HTR-8/SVneo (cell line): ENCODE results near the gene RGS7.
"Not testable (repeated sequence)": the region's sequence is repeated elsewhere in the genome, so short reads cannot be mapped to it uniquely, and the experiment has no call there.

Experiments
- DNase-seq: peaks from one replicate; pipeline ENCODE4 v3.0.0; 2011; ENCODE audit warnings: low spot score, mixed read lengths; ENCODE audit not compliant: insufficient read length
- FAIRE-seq: peaks from 2 replicates; lab custom pipeline; 2011; peaks lifted over from hg19 to GRCh38; lab: Jason Lieb, UNC

Gene RGS7

DNA sequence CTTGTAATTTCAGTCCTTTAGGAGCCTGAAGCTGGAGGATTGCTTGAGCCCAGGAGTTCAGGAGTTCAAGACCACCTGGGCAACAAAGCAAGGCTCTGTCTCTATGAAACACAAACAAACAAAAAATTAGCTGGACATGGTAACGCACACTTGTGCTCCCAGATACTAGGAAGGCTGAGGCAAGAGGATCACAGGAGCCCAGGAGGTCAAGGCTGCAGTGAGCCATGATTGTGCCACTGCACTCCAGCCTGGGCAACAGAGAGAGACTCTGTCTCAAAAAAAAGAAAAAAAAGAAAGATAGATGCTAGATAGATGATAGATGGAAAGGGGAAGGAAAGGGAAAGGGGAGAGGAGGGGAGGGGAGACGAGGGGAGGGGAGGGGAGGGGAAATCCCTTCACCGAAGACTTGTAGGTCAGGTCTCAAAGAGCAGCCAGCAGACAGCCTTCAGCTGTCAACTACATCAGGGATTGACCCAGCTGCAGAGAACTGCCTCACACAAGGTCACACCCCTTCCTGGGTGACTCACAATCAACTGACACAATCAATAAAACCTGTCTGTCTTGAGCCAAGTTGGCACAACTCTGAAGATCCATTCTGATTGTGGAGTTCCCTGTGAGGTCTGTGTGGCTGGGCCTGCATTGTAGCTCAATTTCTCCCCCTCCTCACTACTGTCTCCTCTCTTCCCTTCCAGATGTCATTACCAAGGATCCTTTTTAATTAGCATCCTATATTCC is 200.6 kb downstream of the RGS7 start:
- peak; percentile 62 for DNase-seq
- FAIRE-seq: peak; percentile 93

DNA sequence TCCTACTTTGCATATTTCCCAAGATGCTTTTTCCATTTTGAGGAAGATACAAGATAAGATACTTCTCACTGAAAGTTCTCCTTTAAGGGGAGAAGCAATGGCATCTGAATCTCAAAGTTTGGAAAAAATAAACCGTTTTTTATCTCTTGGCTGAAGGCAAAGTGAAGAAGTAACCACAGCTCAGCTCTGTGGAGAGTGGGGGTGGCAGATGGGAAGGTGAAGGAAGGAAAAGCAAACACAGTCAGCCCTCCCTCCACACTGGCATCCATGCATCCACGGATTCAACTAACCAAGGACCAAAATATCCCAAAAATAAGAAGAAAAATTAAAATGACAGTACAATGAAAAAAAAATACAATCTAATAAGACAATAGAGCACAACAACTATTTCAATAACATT is 211.1 kb downstream of the RGS7 start:
- FAIRE-seq (no peak), DNase-seq (no peak)

DNA sequence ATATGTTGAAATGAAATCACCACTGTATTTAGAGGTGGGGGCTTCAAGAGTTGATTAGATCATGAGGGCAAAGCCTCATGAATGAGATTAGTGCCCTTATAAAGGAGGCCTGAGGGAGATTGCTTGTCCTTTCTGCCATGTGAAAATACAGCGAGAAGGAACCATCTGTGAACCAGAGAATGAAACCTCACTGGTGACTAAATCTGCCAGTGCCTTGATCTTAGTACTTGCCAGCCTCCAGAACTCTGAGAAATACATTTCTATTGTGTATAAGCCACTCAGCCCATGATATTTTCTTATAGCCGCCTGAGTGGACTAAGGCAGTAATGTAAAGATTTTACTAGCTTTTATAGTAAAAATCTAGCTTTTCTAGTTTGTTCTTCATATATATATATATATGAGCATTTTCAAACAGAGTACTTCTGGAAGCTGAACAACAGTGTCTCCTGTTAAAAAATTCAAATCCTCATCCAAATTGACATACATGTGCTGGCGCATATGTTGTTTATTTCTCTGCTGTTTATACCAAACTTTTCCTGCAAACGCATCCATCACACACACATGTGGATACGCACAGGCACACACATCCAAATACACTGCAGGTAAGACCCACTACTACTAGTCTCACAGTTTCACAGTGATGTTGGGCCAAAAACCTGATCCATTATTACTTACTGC is 213.1 kb downstream of the RGS7 start:
- DNase-seq: no peak
- no peak for FAIRE-seq

DNA sequence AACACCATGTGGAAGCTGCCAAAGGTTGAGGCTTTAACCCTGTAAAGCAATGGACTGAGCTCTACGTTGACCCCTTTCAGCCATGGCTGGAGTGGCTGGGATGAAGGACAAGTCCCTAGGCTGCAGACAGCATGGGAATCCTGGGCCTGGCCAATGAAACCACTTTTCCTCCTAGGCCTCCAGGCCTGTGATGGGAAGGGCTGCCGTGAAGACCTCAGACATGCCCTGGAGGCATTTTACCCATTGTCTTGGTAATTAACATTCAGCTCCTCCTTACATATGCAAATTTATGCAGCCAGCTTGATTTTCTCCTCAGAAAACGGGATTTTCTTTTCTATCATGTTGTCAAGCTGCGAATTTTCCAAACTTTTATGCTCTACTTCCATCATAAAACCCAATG is 214.5 kb downstream of the RGS7 start:
- FAIRE-seq (no peak), DNase-seq (no peak)

DNA sequence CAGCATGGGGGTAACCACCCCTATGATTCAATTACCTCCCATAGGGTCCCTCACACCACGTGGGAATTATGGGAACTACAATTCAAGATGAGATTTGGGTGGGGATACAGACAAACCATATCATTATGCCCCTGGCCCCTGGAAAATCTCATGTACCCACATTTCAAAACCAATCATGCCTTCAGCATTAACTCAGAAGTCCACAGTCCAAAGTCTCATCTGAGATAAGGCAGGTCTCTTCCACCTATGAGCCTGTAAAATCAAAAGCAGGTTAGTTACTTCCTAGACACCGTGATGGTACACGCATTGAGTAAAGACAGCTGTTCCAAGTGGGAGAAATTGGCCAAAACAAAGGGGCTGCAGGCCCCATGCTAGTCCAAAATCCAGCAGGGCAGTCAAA is 215.4 kb downstream of the RGS7 start:
- not testable (repeated sequence) for DNase-seq
- FAIRE-seq: peak; percentile 66

DNA sequence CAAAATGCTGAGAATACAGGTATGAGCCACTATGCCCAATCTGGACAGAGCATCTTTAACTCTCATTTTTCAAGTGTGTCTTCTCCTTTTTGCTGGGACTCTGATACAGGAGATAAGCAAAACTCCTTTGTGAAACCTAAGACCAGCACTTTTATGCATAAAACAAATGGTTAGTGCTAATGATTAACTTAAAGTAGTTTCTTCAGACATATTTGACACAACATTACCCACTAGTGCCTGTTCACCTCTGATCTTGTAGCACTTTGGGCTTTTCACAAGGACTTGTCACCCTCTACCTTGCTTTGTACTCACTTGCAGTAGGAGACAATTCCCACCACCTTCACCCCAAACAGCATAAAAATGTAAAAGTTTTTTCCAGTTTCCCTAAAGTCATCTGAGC is 216.3 kb downstream of the RGS7 start:
- FAIRE-seq: no peak

DNA sequence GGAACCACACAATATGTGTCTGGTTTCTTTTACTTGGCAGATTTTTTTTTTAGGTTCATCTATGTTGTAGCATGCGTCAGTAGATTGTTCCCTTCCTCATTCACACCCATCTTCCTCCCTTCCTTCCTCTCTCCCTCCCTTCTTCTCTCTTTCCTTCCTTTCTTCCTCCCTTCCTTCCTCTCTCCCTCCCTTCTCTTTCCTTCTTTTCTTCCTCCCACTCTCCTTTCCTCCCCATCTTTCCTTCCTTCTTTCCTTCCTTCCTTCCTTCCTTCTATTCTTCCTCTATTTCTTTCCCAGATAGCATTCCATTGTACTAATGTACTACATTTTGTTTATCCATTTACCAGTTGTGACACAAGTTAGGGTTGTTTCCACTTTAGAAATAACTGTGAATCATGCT is 218.0 kb downstream of the RGS7 start:
- DNase-seq (no peak), FAIRE-seq (no peak)

More for the DNA sequence above, 216.3 kb downstream of the RGS7 start:
- no peak for DNase-seq

DNA sequence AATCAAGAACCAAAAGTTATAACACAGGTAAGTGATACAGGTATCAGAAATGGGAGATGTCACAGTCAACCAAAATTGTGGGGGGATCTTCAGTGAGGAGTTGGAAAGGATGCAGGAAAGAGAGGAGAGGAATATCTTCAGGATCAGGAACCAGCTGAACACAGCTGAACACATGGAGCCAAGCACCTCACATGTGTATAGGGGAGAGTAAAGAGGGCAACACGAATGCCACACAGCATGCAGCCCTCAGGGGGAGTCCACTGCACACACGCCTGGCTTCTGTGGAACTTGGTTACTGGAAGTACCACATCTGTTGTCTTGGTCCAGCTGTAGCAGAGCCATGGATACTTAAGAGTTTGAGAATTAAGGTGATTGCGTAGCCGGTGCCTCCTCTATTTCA is 218.8 kb downstream of the RGS7 start:
- DNase-seq: no peak
- no peak for FAIRE-seq

DNA sequence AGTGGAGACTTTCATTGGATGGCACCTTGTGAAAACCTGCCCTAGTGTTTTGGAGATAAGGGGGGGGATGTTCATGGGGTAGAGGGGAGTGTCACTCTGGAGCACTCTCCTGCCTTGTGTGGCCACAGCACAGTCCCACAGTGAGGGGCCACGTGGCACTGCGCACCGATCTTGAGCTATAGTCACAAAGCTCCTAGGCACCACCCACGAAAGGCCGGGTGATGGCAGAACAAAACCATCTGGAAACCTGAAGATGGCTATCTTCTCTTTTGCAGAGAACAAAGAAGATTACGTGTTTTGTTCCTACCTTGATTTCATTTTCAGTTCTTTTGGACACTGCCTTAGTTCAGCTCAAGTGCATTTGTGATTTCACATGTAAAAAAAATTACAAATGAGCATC is 220.6 kb downstream of the RGS7 start:
- no peak for DNase-seq
- FAIRE-seq: no peak

DNA sequence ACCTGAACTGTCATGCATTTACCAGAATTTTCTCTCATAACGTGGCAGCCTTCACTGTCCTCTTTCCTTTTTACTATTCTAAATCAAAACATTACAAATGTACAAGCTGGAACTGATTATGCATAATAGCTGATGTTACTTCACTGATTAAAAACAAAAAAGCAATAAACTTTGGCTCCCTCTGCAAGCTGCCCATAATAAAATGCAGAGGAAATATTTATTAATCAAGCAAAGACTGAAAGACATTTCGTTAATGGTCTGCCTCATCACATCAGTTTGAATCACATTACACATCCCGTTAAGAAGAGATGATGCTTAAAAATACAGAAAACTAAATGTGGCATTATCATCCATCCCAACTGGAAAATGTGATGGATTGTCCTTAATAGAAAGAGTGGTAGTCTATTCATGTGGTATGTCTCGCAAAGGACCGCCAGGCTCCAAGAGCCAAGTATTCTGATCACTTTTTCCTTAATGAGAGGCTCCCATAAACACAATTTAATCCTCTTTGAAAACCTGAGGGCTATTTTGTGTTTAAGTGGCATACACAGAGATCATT is 225.3 kb downstream of the RGS7 start:
- DNase-seq (no peak), FAIRE-seq (no peak)

DNA sequence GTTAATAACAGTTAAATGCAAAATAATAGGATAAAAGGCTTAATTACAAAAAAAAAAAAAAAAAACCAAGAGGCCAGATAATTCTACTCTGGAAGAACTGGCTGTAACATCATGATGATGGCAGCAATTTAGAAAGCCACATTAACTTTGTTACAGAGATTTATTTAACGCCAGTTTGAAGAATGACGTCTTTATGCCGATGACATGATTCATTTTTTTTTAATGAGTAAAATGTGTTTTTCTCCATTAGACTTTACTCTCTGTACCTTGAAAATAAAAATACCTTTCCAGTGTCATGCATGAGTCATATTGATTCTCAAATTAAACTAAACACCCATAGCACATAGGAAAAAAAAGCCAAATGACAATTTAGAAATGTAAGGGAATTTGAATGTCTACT is 226.1 kb downstream of the RGS7 start:
- FAIRE-seq (no peak), DNase-seq (no peak)

DNA sequence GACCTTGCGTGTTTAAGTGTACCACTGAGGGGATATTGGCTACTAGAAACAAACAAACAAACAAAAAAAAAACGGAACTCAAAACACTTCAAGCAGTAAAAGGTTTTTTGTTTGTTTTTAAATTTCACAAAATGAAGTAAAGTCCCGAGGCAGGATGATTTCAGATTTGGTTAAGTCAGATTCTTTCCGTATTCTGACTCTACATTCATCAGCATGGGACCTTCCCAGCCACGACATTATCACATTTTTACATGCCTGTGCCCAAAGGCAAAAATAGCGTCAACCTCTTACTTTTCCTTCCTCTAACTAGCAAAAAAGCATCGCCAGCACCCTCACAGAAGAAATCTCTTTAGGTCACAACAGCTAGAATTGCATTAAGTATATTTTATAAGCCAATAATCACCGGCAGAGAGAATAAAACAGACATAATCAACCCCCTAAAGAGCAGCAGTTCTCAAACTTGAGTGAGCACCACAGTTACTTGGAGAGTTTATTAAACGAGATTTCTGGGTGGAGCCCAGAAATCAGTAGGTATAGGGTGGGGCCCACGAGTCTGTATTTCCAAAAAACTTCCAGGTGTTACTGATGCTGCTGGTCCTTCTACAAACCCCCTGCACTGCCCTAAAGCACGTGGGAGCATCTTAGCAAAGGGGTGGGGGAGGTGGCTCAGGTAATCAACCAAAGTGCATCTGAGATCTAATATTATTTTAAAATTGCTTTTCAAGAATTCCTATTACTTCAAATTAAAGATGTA is 227.6 kb downstream of the RGS7 start:
- no peak for FAIRE-seq
- DNase-seq: no peak

DNA sequence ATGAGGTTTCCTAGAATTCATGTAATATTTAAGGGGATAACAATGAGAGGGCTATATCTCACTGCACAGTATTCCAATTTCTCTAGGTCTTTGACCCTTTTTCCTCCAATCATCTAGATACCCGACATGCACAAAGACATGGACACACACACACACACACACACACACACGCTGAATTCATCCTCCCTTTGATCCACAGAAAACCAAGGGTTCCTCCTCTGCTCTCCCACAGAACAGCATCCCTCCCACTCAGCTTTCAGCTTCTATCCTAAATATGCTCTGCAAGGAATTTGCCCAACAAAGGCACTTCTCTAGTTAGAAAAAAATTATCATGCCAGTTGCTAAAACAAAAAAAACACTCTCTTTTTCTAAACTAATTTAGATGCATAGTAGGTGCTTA is 231.7 kb downstream of the RGS7 start:
- DNase-seq (no peak), FAIRE-seq (no peak)

DNA sequence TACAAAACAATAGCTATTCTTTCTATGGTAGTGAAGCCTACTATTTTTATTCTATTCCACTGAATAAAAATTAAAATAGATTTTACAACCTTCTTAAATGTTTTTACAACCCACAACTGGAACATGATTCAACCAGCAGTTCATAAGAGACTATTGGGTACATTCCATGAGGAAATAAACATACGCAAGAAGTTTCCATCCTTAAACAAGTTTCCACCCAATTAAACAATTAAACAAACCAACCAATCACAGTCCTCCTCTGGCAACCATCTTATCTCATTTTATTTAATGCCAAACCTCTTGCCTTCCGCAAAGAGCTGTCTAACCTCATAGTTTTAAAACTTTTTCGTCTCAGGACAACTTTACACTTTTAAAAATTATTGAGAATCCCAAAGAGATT is 239.0 kb downstream of the RGS7 start:
- no peak for DNase-seq
- no peak for FAIRE-seq

DNA sequence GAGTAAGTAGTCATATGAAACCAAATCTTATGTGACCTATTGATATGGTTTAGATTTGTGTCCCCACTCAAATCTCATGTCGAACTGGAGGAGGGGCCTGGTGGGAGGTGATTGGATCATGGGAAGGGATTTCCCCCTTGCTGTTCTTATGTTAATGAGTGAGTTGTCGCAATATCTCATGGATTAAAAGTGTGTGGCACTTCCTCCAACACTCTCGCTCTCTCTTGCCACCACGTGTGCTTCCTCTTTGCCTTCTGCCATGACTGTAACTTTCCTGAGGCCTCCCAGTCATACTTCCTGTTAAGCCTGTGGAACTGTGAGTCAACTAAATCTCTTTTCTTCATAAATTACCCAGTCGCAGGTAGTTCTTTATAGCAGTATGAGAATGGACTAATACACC is 241.2 kb downstream of the RGS7 start:
- no peak for DNase-seq
- no peak for FAIRE-seq

DNA sequence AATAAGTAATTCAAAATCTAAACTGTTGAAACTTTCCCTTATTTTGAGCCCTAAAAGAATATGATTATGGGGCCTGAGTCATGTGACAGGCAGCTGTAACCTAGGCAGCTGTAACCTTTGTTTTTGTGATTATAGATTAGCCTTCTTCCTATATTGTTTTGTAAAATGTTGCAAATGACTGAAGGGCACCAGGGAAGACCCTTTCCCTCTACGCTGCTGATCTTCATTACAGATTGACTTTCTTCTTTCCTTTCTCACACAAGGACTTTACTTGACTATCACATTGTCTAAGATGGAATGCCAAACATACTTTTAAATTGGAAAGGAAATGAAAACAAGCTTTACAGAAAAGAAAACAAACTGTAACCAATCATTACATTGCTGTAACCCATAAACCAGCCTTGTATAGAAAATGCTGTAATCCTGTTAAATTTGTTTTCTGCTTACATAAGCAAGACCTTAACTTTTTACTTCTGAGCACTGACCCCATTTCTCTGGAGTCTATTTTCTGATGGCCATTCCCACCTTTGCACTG is 242.2 kb downstream of the RGS7 start:
- no peak for FAIRE-seq
- no peak for DNase-seq

DNA sequence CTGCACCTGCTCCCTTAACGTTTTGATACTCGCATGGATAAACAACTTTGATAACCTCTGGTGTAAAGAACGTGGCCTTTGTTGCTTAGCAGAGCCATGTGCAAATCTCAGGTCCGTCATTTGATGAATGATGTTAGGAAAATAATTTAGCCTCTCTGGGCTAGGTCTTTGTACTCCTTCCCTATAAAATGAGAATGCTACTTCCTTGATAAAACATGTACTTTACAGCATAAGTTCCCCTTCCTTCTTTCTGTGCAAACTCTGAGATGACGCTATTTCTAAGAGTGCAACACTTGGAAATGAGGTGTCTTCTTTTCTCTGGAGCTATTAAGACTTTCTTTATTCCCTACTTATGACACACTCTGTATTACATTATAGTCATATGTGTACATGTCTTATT is 243.4 kb downstream of the RGS7 start:
- DNase-seq (no peak), FAIRE-seq (no peak)

DNA sequence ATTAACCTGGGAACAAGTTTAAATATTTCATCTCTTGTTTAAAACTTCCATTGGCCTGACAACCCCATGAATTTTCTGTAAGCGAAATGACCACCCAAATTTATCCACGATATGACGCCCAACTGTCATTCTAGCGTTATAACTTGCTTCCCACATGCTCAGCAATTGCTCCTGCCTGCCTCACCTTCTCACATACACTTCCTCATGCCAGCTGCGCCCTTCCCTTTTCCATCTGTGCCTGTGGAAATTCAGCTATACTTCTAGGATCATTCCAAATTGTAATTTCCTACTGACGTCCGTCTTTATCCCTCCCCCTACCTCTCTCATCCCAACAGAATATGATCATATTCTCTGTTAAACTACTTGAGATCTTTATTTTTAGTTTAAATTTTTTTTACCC is 248.0 kb downstream of the RGS7 start:
- DNase-seq: no peak
- FAIRE-seq: no peak

DNA sequence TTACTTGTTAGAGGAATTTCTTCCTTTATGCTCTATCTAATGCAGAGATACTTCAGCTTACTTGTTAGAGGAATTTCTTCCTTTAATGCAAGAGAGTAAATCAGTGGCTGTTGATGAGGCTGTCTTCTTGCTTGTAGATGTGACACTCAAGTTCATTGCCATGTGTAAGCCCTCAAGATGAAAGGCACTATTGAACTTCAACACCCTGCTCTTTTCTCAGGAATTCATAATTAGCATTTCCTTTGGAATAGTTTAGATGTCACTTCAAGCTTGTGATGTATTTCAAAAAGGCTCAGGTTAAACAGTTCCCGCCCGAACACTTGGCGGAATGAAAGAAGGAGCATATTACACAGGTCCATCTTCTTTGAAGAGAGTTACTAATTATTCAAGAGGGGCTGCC is 251.9 kb downstream of the RGS7 start:
- no peak for DNase-seq
- no peak for FAIRE-seq

DNA sequence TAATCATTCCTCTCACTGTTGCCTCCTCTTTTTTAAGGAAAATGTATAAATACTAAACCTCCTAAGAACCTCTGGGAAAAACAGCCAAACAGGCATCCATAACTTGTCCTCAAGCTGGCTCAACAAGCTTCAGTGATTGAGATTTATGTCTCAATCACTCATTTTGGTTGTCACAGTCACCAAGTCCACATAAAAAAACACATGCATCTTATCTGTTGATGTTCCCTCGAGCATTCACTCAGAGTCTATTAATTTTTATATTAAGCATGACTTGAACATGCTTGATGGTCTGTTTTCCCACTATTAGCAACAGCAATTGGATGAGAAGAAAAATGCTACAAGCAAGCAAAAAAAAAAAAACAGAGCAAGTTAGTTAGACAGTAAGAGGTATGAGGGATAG is 254.3 kb downstream of the RGS7 start:
- no peak for FAIRE-seq
- no peak for DNase-seq

DNA sequence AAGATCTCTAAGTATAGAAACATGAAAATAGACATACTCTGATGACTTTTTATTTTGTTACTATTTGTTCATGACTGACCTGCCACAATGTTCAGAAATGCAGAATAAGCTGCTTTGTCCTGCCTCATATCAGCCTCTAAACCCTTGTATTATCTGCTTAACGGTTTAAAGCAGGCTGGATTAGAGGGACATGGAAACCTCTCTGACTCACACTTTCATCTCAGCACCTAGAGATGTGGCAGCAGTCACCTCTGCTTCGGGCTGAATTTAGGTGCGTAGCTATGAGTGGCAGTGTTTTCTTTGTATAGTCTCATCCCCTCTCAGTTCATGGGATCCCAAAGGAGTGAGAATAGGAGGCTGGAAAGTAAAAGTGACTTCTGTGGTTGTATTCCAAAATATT is 255.4 kb downstream of the RGS7 start:
- FAIRE-seq (no peak), DNase-seq (no peak)
